Lung (tissue), 12 donors: ENCODE measurements around the gene NOC4L. TPM values are rescaled to one million over a fixed set of nuclear protein-coding genes. Genes with fewer than 3 reads are reported as not detected.

ENCODE experiments used
- ATAC-seq: fragments of 200-7000 bp; cut with Tn5 transposase; one replicate; pipeline ENCODE4 v1.9.1; 2020; ENCODE audit warnings: moderate number of reproducible peaks; ENCODE audit not compliant: insufficient read depth, low FRiP score
- DNase-seq, 3 donors: peaks; one replicate each; pipeline ENCODE4 v3.0.0-alpha.2; 2013 to 2017
- H3K27ac ChIP-seq, 2 donors: one replicate each; pipeline ENCODE4 v1.5.1; 2013; ENCODE audit warnings: mild to moderate bottlenecking in 2 of 2, moderate library complexity in 2 of 2, control low read depth in 1 of 2, inconsistent platforms in 1 of 2, low read depth in 1 of 2, low read length in 1 of 2
- H3K27me3 ChIP-seq, 3 donors: one replicate each; pipeline ENCODE4 v1.5.1; 2013; ENCODE audit warnings: low read length in 2 of 3; ENCODE audit not compliant: control insufficient read depth in 3 of 3, insufficient read depth in 3 of 3
- H3K36me3 ChIP-seq, 4 donors: one replicate each; pipeline ENCODE4 v1.5.1; 2013; ENCODE audit warnings: low read length in 4 of 4, mild to moderate bottlenecking in 1 of 4, moderate library complexity in 1 of 4; ENCODE audit not compliant: control insufficient read depth in 4 of 4, insufficient read depth in 4 of 4
- H3K4me1 ChIP-seq, 5 donors: one replicate each; pipeline ENCODE4 v1.5.1; 2013; ENCODE audit warnings: low read length in 5 of 5, mild to moderate bottlenecking in 2 of 5, moderate library complexity in 1 of 5; ENCODE audit not compliant: control insufficient read depth in 5 of 5, insufficient read depth in 5 of 5
- H3K4me3 ChIP-seq: one replicate; pipeline ENCODE4 v1.5.1; 2013; ENCODE audit warnings: mild to moderate bottlenecking, control low read depth, moderate library complexity
- H3K9ac ChIP-seq, 2 donors: one replicate each; pipeline ENCODE4 v1.5.1; 2013; ENCODE audit warnings: low read length in 2 of 2, control low read depth in 1 of 2; ENCODE audit not compliant: insufficient read depth in 1 of 2
- H3K9me3 ChIP-seq, 4 donors: one replicate each; pipeline ENCODE4 v1.5.1; 2013; ENCODE audit warnings: low read length in 3 of 4, mild to moderate bottlenecking in 1 of 4, moderate library complexity in 1 of 4; ENCODE audit not compliant: control insufficient read depth in 4 of 4, insufficient read depth in 3 of 4
- WGBS, 2 donors: extraction: QIAGEN DNeasy Blood & Tissue Kit; methylation state at CpG; one replicate each; pipeline ENCODE4 v1.1.7; 2013; 5-methylcytosine and 5-hydroxymethylcytosine counted together
- polyA plus RNA-seq, 2 donors: library from polyadenylated mRNA; stranded (reverse); fragments of 200-250 nt; gene quantifications; one replicate each; pipeline ENCODE4 v1.2.1, GENCODE V29; 2013
- total RNA-seq, 2 donors: library from RNA; depleted of rRNA in 1 of 2; stranded (reverse); fragments of >200 nt in 1 of 2; gene quantifications; one replicate each; pipeline ENCODE4 v1.2.1, GENCODE V29; 2014 to 2021
- TF ChIP-seq, protein P1 (sequence below): IDR thresholded peaks from 2 replicates; pipeline ENCODE4 v1.5.1; 2012; ENCODE audit warnings: mild to moderate bottlenecking; ENCODE audit errors: control extremely low read depth, extremely low read depth
- donor health status: control.
- donor health status: control.
- donor health status: Bipolar disorder and iron deficiency.
- donor health status: healthy.
- donor health status: DM: yes; HTN: yes; CAD: no.

NOC4L gene
- total and polyA plus RNA-seq, 4 donors, result 6.3 to 27.8 (median 25.9) TPM

- Histone ChIP-seq H3K9me3 (peaks cover 0 to 2% (median 0%) of the 10 kb centered on the region in 4 donors), H3K27ac (no peak overlapping the region), H3K27me3 (peaks cover 0 to 12% (median 11%) of the 10 kb centered on the region in 3 donors), H3K9ac (no peak overlapping the region), H3K4me1 (peaks cover 0 to 9% (median 2%) of the 10 kb centered on the region in 5 donors), H3K36me3 (no peaks in the 10 kb centered on the region), H3K4me3 (no peak overlapping the region)
- DNase-seq, result no peak
- ATAC-seq, result no peak
- TF ChIP-seq, protein P1, sequence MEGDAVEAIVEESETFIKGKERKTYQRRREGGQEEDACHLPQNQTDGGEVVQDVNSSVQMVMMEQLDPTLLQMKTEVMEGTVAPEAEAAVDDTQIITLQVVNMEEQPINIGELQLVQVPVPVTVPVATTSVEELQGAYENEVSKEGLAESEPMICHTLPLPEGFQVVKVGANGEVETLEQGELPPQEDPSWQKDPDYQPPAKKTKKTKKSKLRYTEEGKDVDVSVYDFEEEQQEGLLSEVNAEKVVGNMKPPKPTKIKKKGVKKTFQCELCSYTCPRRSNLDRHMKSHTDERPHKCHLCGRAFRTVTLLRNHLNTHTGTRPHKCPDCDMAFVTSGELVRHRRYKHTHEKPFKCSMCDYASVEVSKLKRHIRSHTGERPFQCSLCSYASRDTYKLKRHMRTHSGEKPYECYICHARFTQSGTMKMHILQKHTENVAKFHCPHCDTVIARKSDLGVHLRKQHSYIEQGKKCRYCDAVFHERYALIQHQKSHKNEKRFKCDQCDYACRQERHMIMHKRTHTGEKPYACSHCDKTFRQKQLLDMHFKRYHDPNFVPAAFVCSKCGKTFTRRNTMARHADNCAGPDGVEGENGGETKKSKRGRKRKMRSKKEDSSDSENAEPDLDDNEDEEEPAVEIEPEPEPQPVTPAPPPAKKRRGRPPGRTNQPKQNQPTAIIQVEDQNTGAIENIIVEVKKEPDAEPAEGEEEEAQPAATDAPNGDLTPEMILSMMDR, result no peak
- WGBS, 2 donors, result 58 to 70% methylated on average over 11 of the region's 11 CpGs
Observed at GRCh38 chr12:132163911-132164288, 19.6 kb downstream of the NOC4L start.

DNA sequence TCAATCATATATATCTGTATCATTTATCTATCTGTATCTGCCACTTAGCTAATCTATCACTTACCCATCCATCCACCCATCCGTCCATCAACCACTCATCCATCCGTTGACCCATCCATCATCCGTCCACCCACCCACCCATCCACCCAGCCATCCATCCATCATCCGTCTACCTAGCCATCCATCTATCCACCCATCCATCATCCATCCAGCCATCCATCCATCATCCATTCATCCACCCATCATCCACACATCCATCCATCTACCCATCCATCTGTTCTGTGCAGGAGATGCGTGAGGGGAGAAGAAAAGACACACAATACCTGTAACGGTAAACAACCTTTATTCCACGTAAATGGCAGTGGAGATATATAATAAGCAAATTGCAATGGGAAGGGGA is 20.2 kb downstream of the NOC4L start:
- no peak overlapping the region for H3K4me3 ChIP-seq
- ATAC-seq, result no peak
- no peaks in the 10 kb centered on the region for H3K36me3 ChIP-seq
- WGBS, 2 donors, result 77 to 81% methylated on average over 7 of the region's 7 CpGs
- H3K9ac ChIP-seq, result no peak overlapping the region
- peaks cover 0 to 9% (median 2%) of the 10 kb centered on the region in 5 donors for H3K4me1 ChIP-seq
- peaks cover 0 to 2% (median 0%) of the 10 kb centered on the region in 4 donors for H3K9me3 ChIP-seq
- H3K27me3 ChIP-seq, result peaks cover 0 to 12% (median 11%) of the 10 kb centered on the region in 3 donors
- TF ChIP-seq, protein P1, result no peak
- no peak for DNase-seq
- H3K27ac ChIP-seq, result no peak overlapping the region

DNA sequence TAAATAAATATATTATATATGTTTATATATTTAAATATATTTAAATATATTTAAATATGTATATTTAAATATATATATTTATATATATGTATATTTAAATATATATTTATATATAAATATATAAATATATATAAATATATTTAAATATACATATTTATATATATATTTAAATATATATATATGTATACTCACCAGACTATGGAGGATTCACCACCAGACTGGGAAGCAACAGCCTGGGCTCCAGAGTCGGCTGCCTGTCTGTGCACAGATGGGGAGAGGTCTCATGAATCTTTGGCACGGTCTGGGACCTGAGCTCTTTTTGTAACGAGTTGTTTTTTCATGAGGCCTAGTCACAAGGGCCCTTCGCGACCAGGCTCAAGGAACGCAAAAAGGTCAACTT is 21.3 kb downstream of the NOC4L start:
- Histone ChIP-seq H3K9me3 (no peaks in the 10 kb centered on the region), H3K27me3 (peaks cover 0 to 16% (median 11%) of the 10 kb centered on the region in 3 donors), H3K9ac (no peak overlapping the region), H3K4me3 (no peak overlapping the region), H3K36me3 (no peaks in the 10 kb centered on the region), H3K27ac (no peak overlapping the region), H3K4me1 (peaks cover 0 to 9% (median 2%) of the 10 kb centered on the region in 5 donors)
- TF ChIP-seq, protein P1, result no peak
- 95 to 97% methylated on average over 6 of the region's 6 CpGs for WGBS, 2 donors
- DNase-seq (no peak), ATAC-seq (no peak)

- TF ChIP-seq, protein P1, result no peak
- peaks cover 0 to 20% (median 11%) of the 10 kb centered on the region in 3 donors for H3K27me3 ChIP-seq
- peaks cover 0 to 9% (median 2%) of the 10 kb centered on the region in 5 donors for H3K4me1 ChIP-seq
- ATAC-seq (no peak), DNase-seq (no peak)
- H3K9ac ChIP-seq, result no peak overlapping the region
- 91 to 98% methylated on average over 2 of the region's 2 CpGs for WGBS, 2 donors
- no peak overlapping the region for H3K27ac ChIP-seq
- no peak overlapping the region for H3K4me3 ChIP-seq
- H3K36me3 ChIP-seq, result no peaks in the 10 kb centered on the region
- H3K9me3 ChIP-seq, result no peaks in the 10 kb centered on the region
Observed at GRCh38 chr12:132166093-132166492, 21.8 kb downstream of the NOC4L start.
